GM19395 (cell line): ENCODE data around the gene TNFAIP3.
"Not testable (repeated sequence)": the region's sequence is repeated elsewhere in the genome, so short reads cannot be mapped to it uniquely, and the experiment has no call there.

ENCODE experiments used
- ATAC-seq: cut with Tn5 transposase; IDR thresholded peaks from one replicate; pipeline ENCODE4 v1.9.1; 2021; ENCODE audit warnings: mild to moderate bottlenecking, moderate library complexity; ENCODE audit not compliant: unreplicated experiment

The TNFAIP3 gene

GRCh38 chr6:137877113-137877512, 10.1 kb downstream of the TNFAIP3 start:
- ATAC-seq, result no peak

- ATAC-seq, result no peak
Observed at GRCh38 chr6:137877606-137878005, 10.5 kb downstream of the TNFAIP3 start.

- ATAC-seq, result no peak
Observed at GRCh38 chr6:137878029-137878428, 11.0 kb downstream of the TNFAIP3 start.

DNA sequence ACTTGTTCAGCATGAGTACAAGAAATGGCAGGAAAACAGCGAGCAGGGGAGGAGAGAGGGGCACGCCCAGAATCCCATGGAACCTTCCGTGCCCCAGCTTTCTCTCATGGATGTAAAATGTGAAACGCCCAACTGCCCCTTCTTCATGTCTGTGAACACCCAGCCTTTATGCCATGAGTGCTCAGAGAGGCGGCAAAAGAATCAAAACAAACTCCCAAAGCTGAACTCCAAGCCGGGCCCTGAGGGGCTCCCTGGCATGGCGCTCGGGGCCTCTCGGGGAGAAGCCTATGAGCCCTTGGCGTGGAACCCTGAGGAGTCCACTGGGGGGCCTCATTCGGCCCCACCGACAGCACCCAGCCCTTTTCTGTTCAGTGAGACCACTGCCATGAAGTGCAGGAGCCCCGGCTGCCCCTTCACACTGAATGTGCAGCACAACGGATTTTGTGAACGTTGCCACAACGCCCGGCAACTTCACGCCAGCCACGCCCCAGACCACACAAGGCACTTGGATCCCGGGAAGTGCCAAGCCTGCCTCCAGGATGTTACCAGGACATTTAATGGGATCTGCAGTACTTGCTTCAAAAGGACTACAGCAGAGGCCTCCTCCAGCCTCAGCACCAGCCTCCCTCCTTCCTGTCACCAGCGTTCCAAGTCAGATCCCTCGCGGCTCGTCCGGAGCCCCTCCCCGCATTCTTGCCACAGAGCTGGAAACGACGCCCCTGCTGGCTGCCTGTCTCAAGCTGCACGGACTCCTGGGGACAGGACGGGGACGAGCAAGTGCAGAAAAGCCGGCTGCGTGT, 11.6 kb downstream of the TNFAIP3 start:
- ATAC-seq, result no peak

GRCh38 chr6:137879299-137879698, 12.2 kb downstream of the TNFAIP3 start:
- ATAC-seq, result no peak

DNA sequence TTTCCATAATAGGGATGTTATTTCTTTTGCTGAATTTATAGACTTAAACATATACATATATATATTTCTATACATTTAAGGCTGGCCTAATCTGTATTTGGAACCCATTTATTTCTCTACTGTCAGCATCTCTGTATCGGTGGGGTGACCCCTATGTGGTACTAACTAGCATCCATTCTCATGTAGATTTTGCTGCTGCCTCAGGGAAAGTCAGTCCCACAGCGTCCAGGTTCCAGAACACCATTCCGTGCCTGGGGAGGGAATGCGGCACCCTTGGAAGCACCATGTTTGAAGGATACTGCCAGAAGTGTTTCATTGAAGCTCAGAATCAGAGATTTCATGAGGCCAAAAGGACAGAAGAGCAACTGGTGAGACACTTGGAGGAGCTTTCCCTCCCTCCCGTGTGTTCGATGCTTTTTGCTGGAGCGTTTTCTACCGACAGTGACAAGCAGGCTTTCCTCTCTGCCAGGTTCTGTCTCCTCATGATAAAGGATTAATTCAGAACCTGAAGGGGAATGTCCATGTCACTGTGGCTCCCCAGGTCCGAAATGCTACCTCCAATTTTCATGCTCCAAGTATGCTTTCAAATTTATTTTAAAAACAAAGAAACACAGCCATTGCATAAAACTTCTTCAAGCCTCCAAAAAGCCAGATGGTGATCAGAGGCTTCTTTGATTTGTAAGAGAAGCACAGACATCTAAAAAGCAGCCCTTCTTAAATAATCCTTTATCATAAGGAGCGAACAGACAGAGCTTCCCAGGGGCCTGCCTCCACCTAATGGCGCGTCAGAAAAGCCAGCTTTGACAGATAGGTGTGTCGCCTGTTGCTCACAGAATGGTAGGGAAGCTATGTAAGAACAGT, 13.1 kb downstream of the TNFAIP3 start:
- ATAC-seq, result no peak

DNA sequence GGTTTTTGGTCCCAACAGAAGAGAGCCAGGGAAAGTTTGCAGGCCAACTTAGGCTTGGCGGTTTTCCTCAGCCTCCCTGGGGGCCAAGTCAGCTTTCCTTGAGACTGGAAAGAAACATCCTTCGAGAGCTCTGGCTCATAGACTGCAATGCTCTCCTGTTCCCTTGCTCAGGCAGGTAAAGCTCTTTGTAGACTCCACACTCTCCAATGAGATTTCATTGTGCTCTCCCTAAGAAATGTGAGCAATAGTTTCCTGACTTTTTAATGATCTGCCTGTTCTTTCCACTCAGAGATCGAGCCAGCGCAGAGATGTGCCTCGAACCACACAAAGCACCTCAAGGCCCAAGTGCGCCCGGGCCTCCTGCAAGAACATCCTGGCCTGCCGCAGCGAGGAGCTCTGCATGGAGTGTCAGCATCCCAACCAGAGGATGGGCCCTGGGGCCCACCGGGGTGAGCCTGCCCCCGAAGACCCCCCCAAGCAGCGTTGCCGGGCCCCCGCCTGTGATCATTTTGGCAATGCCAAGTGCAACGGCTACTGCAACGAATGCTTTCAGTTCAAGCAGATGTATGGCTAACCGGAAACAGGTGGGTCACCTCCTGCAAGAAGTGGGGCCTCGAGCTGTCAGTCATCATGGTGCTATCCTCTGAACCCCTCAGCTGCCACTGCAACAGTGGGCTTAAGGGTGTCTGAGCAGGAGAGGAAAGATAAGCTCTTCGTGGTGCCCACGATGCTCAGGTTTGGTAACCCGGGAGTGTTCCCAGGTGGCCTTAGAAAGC, 13.9 kb downstream of the TNFAIP3 start:
- no peak for ATAC-seq

GRCh38 chr6:137881522-137881886, 14.4 kb downstream of the TNFAIP3 start:
- ATAC-seq, result no peak

DNA sequence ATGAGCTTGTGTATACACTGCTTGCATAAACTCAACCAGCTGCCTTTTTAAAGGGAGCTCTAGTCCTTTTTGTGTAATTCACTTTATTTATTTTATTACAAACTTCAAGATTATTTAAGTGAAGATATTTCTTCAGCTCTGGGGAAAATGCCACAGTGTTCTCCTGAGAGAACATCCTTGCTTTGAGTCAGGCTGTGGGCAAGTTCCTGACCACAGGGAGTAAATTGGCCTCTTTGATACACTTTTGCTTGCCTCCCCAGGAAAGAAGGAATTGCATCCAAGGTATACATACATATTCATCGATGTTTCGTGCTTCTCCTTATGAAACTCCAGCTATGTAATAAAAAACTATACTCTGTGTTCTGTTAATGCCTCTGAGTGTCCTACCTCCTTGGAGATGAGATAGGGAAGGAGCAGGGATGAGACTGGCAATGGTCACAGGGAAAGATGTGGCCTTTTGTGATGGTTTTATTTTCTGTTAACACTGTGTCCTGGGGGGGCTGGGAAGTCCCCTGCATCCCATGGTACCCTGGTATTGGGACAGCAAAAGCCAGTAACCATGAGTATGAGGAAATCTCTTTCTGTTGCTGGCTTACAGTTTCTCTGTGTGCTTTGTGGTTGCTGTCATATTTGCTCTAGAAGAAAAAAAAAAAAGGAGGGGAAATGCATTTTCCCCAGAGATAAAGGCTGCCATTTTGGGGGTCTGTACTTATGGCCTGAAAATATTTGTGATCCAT, 15.3 kb downstream of the TNFAIP3 start:
- no peak for ATAC-seq

- no peak for ATAC-seq
Observed at GRCh38 chr6:137883400-137884148, 16.5 kb downstream of the TNFAIP3 start.

DNA sequence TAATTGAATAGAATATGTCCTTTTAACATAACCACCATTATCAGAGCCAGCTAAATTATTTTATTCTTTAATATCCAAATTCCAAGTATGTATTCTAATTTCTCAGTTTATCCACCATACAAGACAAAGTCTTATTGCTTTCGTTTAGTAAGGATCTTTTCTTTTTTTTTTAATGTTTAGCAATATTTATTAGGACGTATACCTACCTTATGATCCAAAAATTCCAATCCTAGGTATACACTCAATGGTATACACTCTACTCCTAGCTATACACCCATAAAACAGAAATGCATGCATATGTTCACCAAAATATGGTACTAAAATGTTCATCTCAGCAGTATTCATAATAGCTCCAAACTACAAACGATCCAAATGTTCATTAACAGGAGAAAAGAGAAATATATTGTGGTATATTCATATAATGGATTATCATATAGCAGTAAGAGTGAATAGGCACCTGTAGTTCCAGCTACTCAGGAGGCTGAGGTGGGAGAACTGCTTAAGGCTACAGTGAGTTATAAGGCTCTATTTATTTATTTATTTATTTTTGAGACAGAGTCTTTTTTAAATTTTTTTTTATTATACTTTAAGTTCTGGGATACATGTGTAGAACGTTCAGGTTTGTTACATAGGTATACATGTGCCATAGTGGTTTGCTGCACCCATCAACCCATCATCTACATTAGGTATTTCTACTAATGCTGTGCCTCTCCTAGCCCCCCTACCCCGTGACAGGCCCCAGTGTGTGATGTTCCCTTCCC, 17.3 kb downstream of the TNFAIP3 start:
- no peak for ATAC-seq

DNA sequence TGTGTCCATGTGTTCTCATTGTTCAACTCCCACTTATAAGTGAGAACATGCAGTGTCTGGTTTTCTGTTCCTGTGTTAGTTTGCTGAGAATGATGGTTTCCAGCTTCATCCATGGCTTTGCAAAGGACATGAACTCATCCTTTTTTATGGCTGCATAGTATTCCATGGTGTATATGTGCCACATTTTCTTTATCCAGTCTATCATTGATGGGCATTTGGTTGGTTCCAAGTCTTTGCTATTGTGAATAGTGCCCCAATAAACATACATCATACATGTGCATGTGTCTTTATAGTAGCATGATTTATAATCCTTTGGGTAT, 17.8 kb downstream of the TNFAIP3 start:
- not testable (repeated sequence) for ATAC-seq

GRCh38 chr6:137886226-137886625, 19.2 kb downstream of the TNFAIP3 start:
- ATAC-seq, result not testable (repeated sequence)

DNA sequence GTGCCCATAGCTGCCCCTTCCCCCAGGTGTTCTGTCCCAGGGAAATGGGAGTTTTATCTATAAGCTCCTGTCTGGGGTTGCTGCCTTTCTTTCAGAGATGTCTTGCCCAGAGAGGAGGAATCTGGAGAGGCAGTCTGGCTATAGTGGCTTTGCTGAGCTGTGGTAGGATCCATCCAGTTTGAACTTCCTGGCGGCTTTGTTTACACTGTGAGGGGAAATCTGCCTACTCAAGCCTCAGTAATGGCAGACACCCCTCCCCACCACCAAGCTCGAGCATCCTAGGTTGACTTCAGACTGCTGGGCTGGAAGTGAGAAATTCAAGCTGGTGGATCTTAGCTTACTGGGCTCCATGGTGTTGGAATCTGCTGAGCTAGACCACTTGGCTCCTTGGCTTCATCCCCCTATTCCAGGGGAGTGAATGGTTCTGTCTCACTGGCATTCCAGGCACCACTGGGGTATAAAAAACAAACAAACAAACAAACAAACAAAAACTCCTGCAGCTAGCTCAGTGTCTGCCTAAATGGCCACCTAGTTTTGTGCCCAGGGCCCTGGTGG, 24.0 kb downstream of the TNFAIP3 start:
- no peak for ATAC-seq

DNA sequence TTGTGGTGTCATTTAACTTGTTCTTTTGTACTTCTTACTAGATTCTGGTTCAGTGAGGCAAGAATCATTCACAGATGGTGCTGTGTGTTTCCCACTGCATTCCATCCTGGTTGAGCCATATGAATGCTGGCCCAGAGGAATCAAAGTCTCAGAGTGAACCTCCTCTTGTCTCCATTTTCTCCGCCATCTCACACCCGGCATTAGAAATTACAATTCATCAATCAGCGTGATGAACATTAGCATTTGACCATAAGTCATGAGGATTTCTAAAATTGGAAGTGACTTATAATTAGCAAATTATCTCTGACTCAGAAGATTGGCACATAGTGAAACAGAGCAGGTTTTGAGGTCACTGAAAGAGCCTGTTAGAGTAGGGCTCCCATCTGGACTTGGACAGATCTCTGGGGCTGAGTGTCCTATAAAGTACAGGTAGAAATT, 25.2 kb downstream of the TNFAIP3 start:
- no peak for ATAC-seq

DNA sequence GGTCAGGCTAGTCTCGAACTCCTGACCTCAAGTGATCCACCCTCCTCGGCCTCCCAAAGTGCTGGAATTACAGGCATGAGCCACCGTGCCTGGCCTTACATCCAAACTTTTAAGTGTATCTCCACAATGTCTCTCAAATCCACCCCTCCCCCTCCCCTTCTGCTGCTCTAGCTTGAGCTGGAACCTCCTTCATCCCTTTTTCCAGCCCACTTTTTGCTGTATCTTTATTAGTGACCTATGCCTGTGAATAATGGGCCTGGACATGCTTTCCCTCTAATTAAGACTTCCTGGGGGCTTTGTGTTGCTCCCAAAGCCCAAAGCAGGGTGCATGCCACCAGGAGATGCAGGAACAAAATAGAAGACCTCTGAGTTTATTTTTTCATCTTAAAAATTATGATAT, 26.1 kb downstream of the TNFAIP3 start:
- ATAC-seq, result no peak

DNA sequence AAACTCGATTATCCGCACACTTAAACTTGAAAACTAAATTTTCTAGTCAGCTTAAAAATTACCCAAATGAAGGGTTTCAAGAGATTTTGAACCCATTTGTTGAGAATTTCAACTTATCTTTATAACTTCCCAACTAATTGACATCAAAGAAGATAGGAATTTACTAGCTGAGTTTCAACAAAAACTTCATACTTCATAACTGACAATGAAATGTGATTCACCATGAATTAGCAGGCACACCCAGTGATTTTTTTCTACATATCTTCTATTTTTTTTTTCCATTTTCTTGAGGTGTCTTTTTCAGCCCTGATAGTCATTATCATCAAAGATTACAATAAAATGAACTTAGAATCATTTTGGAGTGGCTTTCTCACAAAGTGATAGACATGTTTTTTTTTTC, 26.7 kb downstream of the TNFAIP3 start:
- ATAC-seq, result no peak

GRCh38 chr6:137894378-137894777, 27.3 kb downstream of the TNFAIP3 start:
- not testable (repeated sequence) for ATAC-seq

DNA sequence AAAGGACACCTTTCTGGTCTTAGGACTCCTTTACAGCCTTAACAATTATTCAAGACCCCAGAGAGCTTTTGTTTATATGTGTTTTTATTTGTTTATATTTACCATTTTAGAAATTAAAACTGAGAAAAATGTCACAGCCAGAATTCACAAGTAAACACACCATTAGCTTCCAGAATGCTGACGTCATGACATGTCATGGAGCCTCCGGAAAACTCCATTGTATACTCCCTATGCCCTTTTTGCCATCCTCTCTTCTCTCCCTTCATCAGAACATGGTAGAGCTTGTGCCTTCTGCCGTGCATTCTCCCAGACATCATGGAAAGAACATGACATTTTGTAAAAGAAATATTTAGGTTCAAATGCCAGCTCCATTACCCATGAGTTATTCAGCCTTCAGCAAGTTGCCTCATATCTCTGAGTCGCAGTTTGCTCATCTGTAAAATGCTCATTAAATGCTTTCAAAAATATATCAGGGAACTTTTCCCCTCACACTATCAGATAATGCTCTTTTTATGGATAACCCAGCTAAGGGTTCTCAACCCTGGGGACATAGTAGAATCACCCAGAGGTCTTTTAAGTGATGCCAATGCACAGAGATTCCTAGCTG, 27.8 kb downstream of the TNFAIP3 start:
- no peak for ATAC-seq
